Fibroblast of lung (primary cell): ENCODE results near the gene BMPR1B. TPM values are rescaled to one million over a fixed set of nuclear protein-coding genes. Genes with fewer than 3 reads are reported as not detected.
A peak's percentile ranks its signal among the peaks of the same experiment; 100 is the strongest.

Experiments used
- DNase-seq, 2 donors: peaks; one replicate each; pipeline versions ENCODE4 v3.0.0 to v3.0.0-alpha.2; 2010; ENCODE audit warnings: low read depth in 2 of 2
- H2AFZ ChIP-seq: 2 replicates; pipeline ENCODE4 v1.5.1; 2012; ENCODE audit warnings: low read length, control low read depth, inconsistent platforms
- H3K27ac ChIP-seq: 2 replicates; pipeline ENCODE4 v1.5.1; 2011; ENCODE audit warnings: low read length, control low read depth; ENCODE audit not compliant: insufficient read depth
- H3K27me3 ChIP-seq: 2 replicates; pipeline ENCODE4 v1.5.1; 2011; ENCODE audit warnings: mild to moderate bottlenecking, low read length; ENCODE audit not compliant: control insufficient read depth, insufficient read depth
- H3K36me3 ChIP-seq: 2 replicates; pipeline ENCODE4 v1.5.1; 2011; ENCODE audit warnings: low read length; ENCODE audit not compliant: control insufficient read depth, insufficient read depth
- H3K4me1 ChIP-seq: 2 replicates; pipeline ENCODE4 v1.5.1; 2011; ENCODE audit warnings: low read length; ENCODE audit not compliant: control insufficient read depth, insufficient read depth; ENCODE audit errors: extremely low read depth
- H3K4me2 ChIP-seq: 2 replicates; pipeline ENCODE4 v1.5.1; 2011; ENCODE audit warnings: low read length, control low read depth; ENCODE audit not compliant: insufficient read depth; ENCODE audit errors: extremely low read depth
- H3K4me3 ChIP-seq, 4 experiments: fragments of 200-600 bp in 1 of 4; sonication (generic) in 1 of 4; replicated peaks in 1 of 4; 2 replicates each; pipeline ENCODE4 v1.5.1; 2011 to 2016; ENCODE audit warnings: low read length in 4 of 4, low read depth in 3 of 4, mild to moderate bottlenecking in 3 of 4, control low read depth in 2 of 4, inconsistent platforms in 1 of 4, mixed read lengths in 1 of 4; ENCODE audit not compliant: insufficient read depth in 1 of 4; ENCODE audit errors: control extremely low read depth in 1 of 4
- H3K79me2 ChIP-seq: 2 replicates; pipeline ENCODE4 v1.5.1; 2012; ENCODE audit warnings: mild to moderate bottlenecking, low read length, inconsistent platforms; ENCODE audit not compliant: control insufficient read depth, insufficient read depth
- H3K9ac ChIP-seq: 2 replicates; pipeline ENCODE4 v1.5.1; 2011; ENCODE audit warnings: mild to moderate bottlenecking, low read length, control low read depth; ENCODE audit not compliant: insufficient read depth
- H3K9me3 ChIP-seq: 2 replicates; pipeline ENCODE4 v1.5.1; 2012; ENCODE audit warnings: low read depth, low read length; ENCODE audit not compliant: control insufficient read depth, insufficient read depth
- H4K20me1 ChIP-seq: 2 replicates; pipeline ENCODE4 v1.5.1; 2011; ENCODE audit warnings: low read length; ENCODE audit not compliant: control insufficient read depth, insufficient read depth; ENCODE audit errors: extremely low read depth
- CTCF ChIP-seq, 2 donors: IDR thresholded peaks in 1 of 2; conservative IDR thresholded peaks in 1 of 2; 1 replicate in 1 of 2; 2 replicates in 1 of 2; pipeline ENCODE4 v1.5.1; 2011 to 2012; ENCODE audit warnings: low read length in 2 of 2, control low read depth in 1 of 2, inconsistent platforms in 1 of 2, low read depth in 1 of 2, mild to moderate bottlenecking in 1 of 2
- EZH2 ChIP-seq: IDR thresholded peaks from 2 replicates; pipeline ENCODE4 v1.5.1; 2012; ENCODE audit warnings: low read length, control low read depth, mild to moderate bottlenecking; ENCODE audit errors: missing control alignments
- polyA plus RNA-seq, 2 donors: library from polyadenylated mRNA; depleted of rRNA in 1 of 2; stranded (reverse) in 1 of 2; unstranded in 1 of 2; fragments of >200 nt; gene quantifications; 2 replicates each; pipeline ENCODE4 v1.2.1, GENCODE V29; 2011 to 2012; ENCODE audit warnings: missing spikeins in 1 of 2
- total RNA-seq: library from RNA; depleted of rRNA; stranded (reverse); fragments of >200 nt; gene quantifications from 2 replicates; pipeline ENCODE4 v1.2.1, GENCODE V29; 2014

Gene BMPR1B
- total and polyA plus RNA-seq, 2 donors (not counting 1 experiment from before 2014, with no cell fraction given), result 0.17 to 0.45 TPM

DNA sequence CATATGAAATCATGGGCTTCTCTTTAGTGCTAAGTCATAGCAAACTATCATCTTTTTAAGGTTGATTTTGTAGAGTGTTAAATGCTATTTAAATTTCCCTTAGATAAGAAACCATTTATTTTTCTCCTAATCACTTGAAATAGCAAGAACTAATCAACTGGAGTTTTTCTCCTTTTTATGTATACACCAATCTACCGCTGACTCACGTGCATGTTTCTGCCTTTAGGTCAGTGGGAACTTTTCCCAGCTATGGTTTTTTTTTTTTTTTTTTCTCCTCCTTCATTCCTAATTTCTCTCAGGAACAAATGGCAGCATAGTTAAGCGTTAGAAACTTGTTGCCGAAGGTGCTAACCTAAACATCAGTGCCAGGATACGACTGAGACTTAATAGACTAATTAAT is 176.4 kb downstream of the BMPR1B start:
- H3K27me3 ChIP-seq, result no peaks in the 10 kb centered on the region
- TF ChIP-seq CTCF (conservative IDR thresholded peaks at IDR 0.05 in 1 of 2, IDR thresholded peaks at IDR 0.05 in 1 of 2; ENCODE audit: low read depth in 1 of 2, low read length in 2 of 2) (no peak), EZH2 (no peak)
- no peak overlapping the region for H3K9ac ChIP-seq
- H3K36me3 ChIP-seq, result no peaks in the 10 kb centered on the region
- no peak overlapping the region for H2AFZ ChIP-seq
- no peaks in the 10 kb centered on the region for H3K79me2 ChIP-seq
- H3K4me3 ChIP-seq, result no peak overlapping the region
- peak; percentile 46 to 73 for DNase-seq
- no peak overlapping the region for H3K4me2 ChIP-seq
- no peaks in the 10 kb centered on the region for H3K9me3 ChIP-seq
- peaks cover 3% of the 10 kb centered on the region for H3K4me1 ChIP-seq
- no peak overlapping the region for H3K27ac ChIP-seq
- no peaks in the 10 kb centered on the region for H4K20me1 ChIP-seq

DNA sequence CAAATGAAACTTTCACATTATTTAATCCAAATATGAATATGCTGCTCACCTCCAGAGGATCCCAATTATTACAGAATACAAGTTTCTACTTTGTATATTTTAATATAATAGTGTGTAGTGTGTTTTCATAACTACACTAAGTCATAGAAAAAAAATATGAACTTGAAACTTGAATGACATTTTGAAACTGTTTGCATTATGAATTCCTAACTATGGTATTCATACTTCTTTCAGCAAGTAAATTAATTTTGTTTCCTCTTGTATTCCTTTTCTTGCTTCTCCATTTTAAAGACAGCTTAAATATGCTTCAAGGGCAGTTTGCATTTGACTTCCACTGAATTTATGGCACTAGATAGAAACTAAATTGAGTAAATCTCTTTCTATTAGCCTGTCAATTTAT is 177.1 kb downstream of the BMPR1B start:
- Histone ChIP-seq H3K4me3 (no peak overlapping the region), H3K79me2 (no peaks in the 10 kb centered on the region), H3K9me3 (no peaks in the 10 kb centered on the region), H3K4me2 (no peak overlapping the region), H3K27ac (no peak overlapping the region), H3K36me3 (no peaks in the 10 kb centered on the region), H4K20me1 (no peaks in the 10 kb centered on the region), H3K4me1 (peaks cover 3% of the 10 kb centered on the region), H3K27me3 (no peaks in the 10 kb centered on the region), H2AFZ (no peak overlapping the region), H3K9ac (no peak overlapping the region)
- TF ChIP-seq CTCF (conservative IDR thresholded peaks at IDR 0.05 in 1 of 2, IDR thresholded peaks at IDR 0.05 in 1 of 2; ENCODE audit: low read depth in 1 of 2, low read length in 2 of 2) (no peak), EZH2 (no peak)
- peak; percentile 43 to 64 for DNase-seq

- DNase-seq, result no peak
Measured at GRCh38 chr4:94936854-94937253, 179.1 kb downstream of the BMPR1B start.

More at GRCh38 chr4:94936854-94937253, 179.1 kb downstream of the BMPR1B start:
- H3K4me1 ChIP-seq, result peaks cover 3% of the 10 kb centered on the region
- no peak overlapping the region for H2AFZ ChIP-seq
- H3K9me3 ChIP-seq, result no peaks in the 10 kb centered on the region
- no peak overlapping the region for H3K27ac ChIP-seq
- H3K79me2 ChIP-seq, result no peaks in the 10 kb centered on the region
- H3K4me2 ChIP-seq, result no peak overlapping the region
- TF ChIP-seq CTCF (conservative IDR thresholded peaks at IDR 0.05 in 1 of 2, IDR thresholded peaks at IDR 0.05 in 1 of 2; ENCODE audit: low read depth in 1 of 2, low read length in 2 of 2) (no peak), EZH2 (no peak)
- no peaks in the 10 kb centered on the region for H4K20me1 ChIP-seq
- no peaks in the 10 kb centered on the region for H3K27me3 ChIP-seq
- H3K36me3 ChIP-seq, result no peaks in the 10 kb centered on the region
- H3K4me3 ChIP-seq, result no peak overlapping the region
- H3K9ac ChIP-seq, result no peak overlapping the region
